ENCODE measurements around the gene AP3B1.

Gene AP3B1

GRCh38 chr5:78005021-78005785 is 289.3 kb downstream of the AP3B1 start:
- DNase-seq (ENCODE audit: low read depth in 2 of 2), result no peak

- DNase-seq (ENCODE audit: low read depth in 2 of 2), result no peak
These were observed 289.9 kb downstream of the AP3B1 start for GRCh38 chr5:78004559-78004958.

GRCh38 chr5:78003919-78004318 is 290.6 kb downstream of the AP3B1 start:
- DNase-seq (ENCODE audit: low read depth in 2 of 2), result no peak

DNA sequence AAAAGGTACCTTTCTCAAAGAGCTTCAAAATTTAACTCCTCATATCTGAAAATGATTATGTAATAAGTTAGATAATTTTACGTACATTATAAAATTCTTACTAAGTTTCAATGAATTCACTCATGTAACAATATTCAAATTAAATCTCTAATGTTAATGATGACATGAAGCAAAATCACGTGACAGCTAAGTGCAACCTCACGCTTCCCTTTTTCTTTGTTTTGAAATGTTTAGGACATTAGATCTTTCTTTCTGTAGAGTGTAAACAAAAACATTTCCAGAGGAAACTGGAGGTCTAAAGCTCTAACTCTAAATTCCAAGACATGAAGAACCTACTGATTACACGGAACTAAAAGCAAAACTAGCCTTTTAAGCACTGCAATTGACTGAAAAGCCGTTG is 291.0 kb downstream of the AP3B1 start:
- no peak for DNase-seq (ENCODE audit: low read depth in 2 of 2)

GRCh38 chr5:78002690-78003089 is 291.8 kb downstream of the AP3B1 start:
- DNase-seq (ENCODE audit: low read depth in 2 of 2), result no peak

- DNase-seq (ENCODE audit: low read depth in 2 of 2), result no peak
These were observed 293.3 kb downstream of the AP3B1 start for GRCh38 chr5:78001197-78001596.

- no peak for DNase-seq (ENCODE audit: low read depth in 2 of 2)
These were observed 294.3 kb downstream of the AP3B1 start for GRCh38 chr5:78000191-78000590.

DNA sequence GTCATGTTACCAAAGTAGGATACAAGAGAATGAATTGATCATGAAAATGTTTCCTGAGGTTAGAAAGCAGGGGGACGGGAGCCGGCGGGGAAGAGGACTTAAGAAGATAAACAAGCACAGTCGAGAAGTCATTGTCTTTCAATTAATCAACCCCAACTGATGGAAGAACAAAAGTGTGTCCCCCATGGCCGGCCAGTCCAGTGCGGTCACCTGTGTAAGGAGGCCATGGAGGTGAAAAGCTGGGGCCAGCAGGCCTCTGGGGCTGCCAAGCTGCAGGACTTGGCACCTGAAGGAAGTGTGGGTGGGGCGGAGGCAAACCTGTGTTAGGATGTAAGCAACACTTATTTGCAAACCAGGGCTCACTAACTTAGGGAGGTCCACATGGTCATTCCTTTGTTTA is 295.1 kb downstream of the AP3B1 start:
- DNase-seq (ENCODE audit: low read depth in 2 of 2), result no peak

GRCh38 chr5:77996943-77997342 is 297.6 kb downstream of the AP3B1 start:
- DNase-seq (ENCODE audit: low read depth in 2 of 2), result no peak

- no peak for DNase-seq (ENCODE audit: low read depth in 2 of 2)
These were observed 298.6 kb downstream of the AP3B1 start for GRCh38 chr5:77995793-77996409.

DNA sequence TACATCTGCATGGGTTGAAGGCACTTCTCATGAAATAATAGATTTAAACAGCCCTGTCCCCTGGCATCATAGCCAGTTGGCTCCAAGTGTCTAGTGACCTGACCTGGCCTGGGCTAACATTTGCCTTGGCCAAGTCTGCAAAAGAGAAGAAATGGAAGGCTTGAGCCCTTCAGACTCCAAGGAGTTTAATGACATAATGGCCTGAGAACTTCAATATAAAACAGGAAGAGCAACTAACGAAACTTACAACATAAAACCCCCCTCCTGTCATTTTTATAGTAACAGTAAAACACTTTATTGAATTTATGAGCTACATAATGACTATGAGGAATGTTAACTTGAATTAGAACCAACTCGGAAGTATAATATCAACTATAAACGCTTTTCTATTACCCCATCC is 299.6 kb downstream of the AP3B1 start:
- no peak for DNase-seq (ENCODE audit: low read depth in 2 of 2)

- no peak for DNase-seq (ENCODE audit: low read depth in 2 of 2)
These were observed 300.6 kb downstream of the AP3B1 start for GRCh38 chr5:77993855-77994318.

- DNase-seq (ENCODE audit: low read depth in 2 of 2), result no peak
These were observed 301.2 kb downstream of the AP3B1 start for GRCh38 chr5:77993141-77993854.

- no peak for DNase-seq (ENCODE audit: low read depth in 2 of 2)
These were observed 303.4 kb downstream of the AP3B1 start for GRCh38 chr5:77991084-77991483.

DNA sequence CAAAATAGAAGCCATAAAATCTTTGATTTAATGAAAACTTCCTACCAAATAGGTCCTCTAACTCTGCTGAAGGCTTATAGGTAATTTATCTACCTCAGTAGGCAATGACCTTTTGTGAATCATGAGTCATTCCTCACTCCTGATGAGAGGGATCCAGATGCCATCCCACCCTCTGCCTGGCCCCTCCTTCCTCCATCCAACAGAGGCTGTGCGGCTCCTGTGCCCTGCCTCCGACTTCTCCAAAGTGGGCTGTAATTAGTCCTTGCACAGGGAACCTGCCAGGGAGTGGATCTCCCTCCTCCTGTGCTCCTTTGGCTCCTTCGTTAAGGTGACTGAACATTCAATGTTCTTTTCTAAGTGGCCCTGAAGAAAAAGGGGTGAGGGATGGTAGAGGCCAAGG is 304.5 kb downstream of the AP3B1 start:
- DNase-seq (ENCODE audit: low read depth in 2 of 2), result no peak

GRCh38 chr5:77987988-77988387 is 306.5 kb downstream of the AP3B1 start:
- DNase-seq (ENCODE audit: low read depth in 2 of 2), result no peak

- no peak for DNase-seq (ENCODE audit: low read depth in 2 of 2)
These were observed 307.2 kb downstream of the AP3B1 start for GRCh38 chr5:77987331-77987730.

DNA sequence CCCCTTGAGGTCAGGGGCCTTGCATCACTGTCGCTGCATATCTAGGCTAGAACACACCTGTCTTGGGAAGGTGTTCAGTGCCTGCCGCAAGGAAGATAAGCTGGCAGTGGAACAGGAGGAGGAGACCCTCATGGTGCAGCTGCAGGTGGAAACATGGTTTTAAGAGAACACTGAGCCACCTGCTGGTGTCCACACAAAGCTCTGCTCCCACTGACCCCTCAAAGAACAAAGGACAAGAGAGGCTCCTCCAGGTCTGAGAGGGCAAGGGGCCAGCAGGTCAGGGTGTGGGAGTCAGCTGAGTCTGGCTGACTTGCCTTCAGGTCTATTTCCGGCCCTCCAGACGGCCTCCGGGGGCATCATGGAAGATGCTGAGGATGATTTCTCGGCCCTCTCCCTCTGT is 308.2 kb downstream of the AP3B1 start:
- DNase-seq (ENCODE audit: low read depth in 2 of 2), result no peak

- no peak for DNase-seq (ENCODE audit: low read depth in 2 of 2)
These were observed 309.3 kb downstream of the AP3B1 start for GRCh38 chr5:77985247-77985646.

DNA sequence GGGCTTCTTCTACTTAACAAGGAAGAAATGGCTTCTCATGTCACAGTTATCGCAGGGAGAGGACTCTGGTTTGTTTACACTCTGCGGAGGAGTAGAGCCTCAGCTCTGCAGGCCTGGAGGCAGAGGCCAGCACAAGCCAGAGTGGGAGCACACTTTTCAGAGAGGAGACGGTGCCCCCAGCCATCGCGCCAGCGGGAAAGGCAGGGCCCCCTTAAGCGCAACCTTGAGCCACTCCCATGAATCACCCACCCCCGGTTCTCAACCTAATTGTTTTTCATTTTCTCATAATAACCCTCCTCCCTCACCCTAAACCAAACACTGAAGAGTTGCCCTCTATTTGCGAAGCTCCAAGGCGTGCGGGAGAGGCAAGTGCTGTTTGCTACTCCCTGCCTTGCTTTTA is 309.9 kb downstream of the AP3B1 start:
- no peak for DNase-seq (ENCODE audit: low read depth in 2 of 2)

- no peak for DNase-seq (ENCODE audit: low read depth in 2 of 2)
These were observed 310.9 kb downstream of the AP3B1 start for GRCh38 chr5:77983482-77984199.

GRCh38 chr5:77981820-77982219 is 312.7 kb downstream of the AP3B1 start:
- no peak for DNase-seq (ENCODE audit: low read depth in 2 of 2)
